CD8-positive, alpha-beta memory T cell (primary cell): ENCODE data around the gene DMWD. TPM values are rescaled to one million over a fixed set of nuclear protein-coding genes. Genes with fewer than 3 reads are reported as not detected.
A peak's percentile ranks its signal among the peaks of the same experiment; 100 is the strongest.

Source experiments
- CTCF ChIA-PET: fragments of 350-600 bp; sonication (Branson Sonifier 250); formaldehyde crosslinking; loops from one replicate; lab custom pipeline; 2021; ENCODE audit warnings: antibody characterized with exemption; lab: Charles Lee
- POLR2A ChIA-PET: fragments of 350-600 bp; sonication (Branson Sonifier 250); formaldehyde crosslinking; loops from one replicate; lab custom pipeline; 2021; ENCODE audit warnings: antibody characterized with exemption; lab: Charles Lee
- DNase-seq, 5 donors: peaks; one replicate each; pipeline versions ENCODE4 v3.0.0 to v3.0.0-alpha.2; 2020 to 2022; ENCODE audit warnings: mixed read lengths in 1 of 5
- H3K27ac ChIP-seq: one replicate; pipeline ENCODE4 v1.7.0; 2013; ENCODE audit warnings: low read depth, mild to moderate bottlenecking, low read length, moderate library complexity
- H3K27me3 ChIP-seq: 2 replicates; pipeline ENCODE4 v1.7.0; 2013; ENCODE audit warnings: low read length, mild to moderate bottlenecking; ENCODE audit not compliant: insufficient read depth, poor library complexity, severe bottlenecking
- H3K36me3 ChIP-seq: 2 replicates; pipeline ENCODE4 v1.7.0; 2013; ENCODE audit warnings: mild to moderate bottlenecking, low read length, moderate library complexity; ENCODE audit not compliant: insufficient read depth
- H3K4me1 ChIP-seq: 2 replicates; pipeline ENCODE4 v1.7.0; 2013; ENCODE audit warnings: mild to moderate bottlenecking, low read length, moderate library complexity; ENCODE audit not compliant: insufficient read depth
- H3K4me3 ChIP-seq: 2 replicates; pipeline ENCODE4 v1.7.0; 2013; ENCODE audit warnings: mild to moderate bottlenecking, low read length
- H3K9me3 ChIP-seq: 2 replicates; pipeline ENCODE4 v1.7.0; 2013; ENCODE audit warnings: mild to moderate bottlenecking, low read length
- H3K27ac Mint-ChIP-seq, 8 donors: one replicate each; pipeline ENCODE4 v1.8.0; 2020 to 2021; ENCODE audit warnings: mixed read lengths in 8 of 8, mild to moderate bottlenecking in 6 of 8, inconsistent platforms in 3 of 8, moderate library complexity in 3 of 8
- H3K27me3 Mint-ChIP-seq, 2 donors: one replicate each; pipeline ENCODE4 v1.8.0; 2020 to 2021; ENCODE audit warnings: mixed read lengths in 2 of 2, mild to moderate bottlenecking in 1 of 2, moderate library complexity in 1 of 2
- H3K36me3 Mint-ChIP-seq, 3 donors: one replicate each; pipeline ENCODE4 v1.8.0; 2020 to 2021; ENCODE audit warnings: mixed read lengths in 3 of 3, inconsistent platforms in 1 of 3, mild to moderate bottlenecking in 1 of 3
- H3K4me1 Mint-ChIP-seq, 3 donors: one replicate each; pipeline ENCODE4 v1.8.0; 2020 to 2021; ENCODE audit warnings: mixed read lengths in 3 of 3, inconsistent platforms in 1 of 3, mild to moderate bottlenecking in 1 of 3
- H3K4me3 Mint-ChIP-seq, 7 donors: one replicate each; pipeline ENCODE4 v1.8.0; 2020 to 2021; ENCODE audit warnings: mixed read lengths in 7 of 7, mild to moderate bottlenecking in 6 of 7, moderate library complexity in 4 of 7, inconsistent platforms in 2 of 7
- H3K9me3 Mint-ChIP-seq, 5 donors: one replicate each; pipeline ENCODE4 v1.8.0; 2020 to 2022; ENCODE audit warnings: mixed read lengths in 5 of 5, mild to moderate bottlenecking in 3 of 5, moderate library complexity in 2 of 5, inconsistent platforms in 1 of 5
- polyA plus RNA-seq: library from polyadenylated mRNA; unstranded; fragments of 300-500 nt; fragmentation: Illumina TruSeq; gene quantifications from one replicate; pipeline ENCODE4 v1.2.3, GENCODE V29; 2021
- total RNA-seq, 2 experiments: library from RNA; stranded (reverse); gene quantifications; one replicate each; pipeline ENCODE4 v1.2.3, GENCODE V29; 2021

The DMWD gene
- total and polyA plus RNA-seq, 3 experiments from 2014 or later = 25.6 to 62.9 (median 57.6) TPM

DNA sequence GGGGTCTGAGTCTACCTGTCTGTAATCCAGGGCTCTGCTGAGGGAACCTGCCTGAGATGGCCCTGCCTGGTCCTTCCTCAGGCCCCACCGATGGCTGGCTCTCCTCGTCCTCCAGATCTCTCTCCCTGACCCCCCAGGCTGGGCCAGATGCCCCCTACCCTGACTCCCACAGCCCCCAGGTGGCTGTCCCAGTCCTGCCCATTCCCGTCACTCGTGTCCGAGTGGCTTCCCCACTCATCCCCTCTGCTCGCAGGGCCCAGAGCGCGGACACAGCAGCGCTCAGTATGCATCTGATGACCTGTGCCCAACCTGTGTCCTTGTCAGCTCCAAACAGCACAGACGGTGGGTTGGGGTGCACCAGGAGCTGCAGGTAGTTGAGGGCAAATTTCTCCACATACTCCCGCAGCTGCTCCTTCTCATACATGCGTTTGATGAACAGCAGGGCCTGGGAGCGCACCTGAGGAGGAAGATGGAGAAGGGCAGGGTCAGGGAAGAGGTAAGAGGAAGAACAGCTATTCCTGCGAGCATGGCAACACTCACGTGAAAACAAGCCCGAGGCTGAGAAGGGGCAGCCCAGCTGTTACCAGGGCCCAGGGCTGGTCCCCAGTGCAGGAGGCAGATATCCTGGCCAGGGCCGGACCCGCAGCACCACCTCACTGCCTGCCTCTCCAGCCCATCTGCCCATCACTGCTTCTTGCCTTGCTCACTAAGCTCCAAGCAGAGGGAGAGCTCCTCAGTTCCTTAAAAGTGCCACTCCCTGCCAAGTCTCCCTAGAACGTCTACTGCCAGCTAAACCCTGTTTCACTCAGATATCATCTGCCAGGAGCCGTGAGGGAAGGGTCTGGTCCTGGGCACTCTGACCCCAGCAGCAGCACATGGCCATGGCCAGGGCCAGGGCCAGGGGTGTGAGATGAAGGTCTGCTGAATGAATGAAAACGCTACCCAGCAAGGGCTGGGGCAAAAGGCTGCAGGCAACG, 33.6 kb upstream of the DMWD start:
- CTCF ChIA-PET = no interaction called here
- Mint-ChIP-seq H3K27ac (no peak overlapping the region), H3K9me3 (no peaks in the 10 kb centered on the region), H3K36me3 (peaks cover 10 to 85% (median 22%) of the 10 kb centered on the region in 3 donors), H3K4me3 (no peak overlapping the region), H3K4me1 (peaks cover 0 to 2% (median 0%) of the 10 kb centered on the region in 3 donors), H3K27me3 (peaks cover 0 to 2% of the 10 kb centered on the region in 2 donors)
- Histone ChIP-seq H3K4me1 (no peaks in the 10 kb centered on the region), H3K9me3 (no peaks in the 10 kb centered on the region), H3K27ac (no peak overlapping the region), H3K27me3 (no peaks in the 10 kb centered on the region), H3K4me3 (no peak overlapping the region), H3K36me3 (peaks cover 28% of the 10 kb centered on the region)
- POLR2A ChIA-PET = no interaction called here
- no peak for DNase-seq

DNA sequence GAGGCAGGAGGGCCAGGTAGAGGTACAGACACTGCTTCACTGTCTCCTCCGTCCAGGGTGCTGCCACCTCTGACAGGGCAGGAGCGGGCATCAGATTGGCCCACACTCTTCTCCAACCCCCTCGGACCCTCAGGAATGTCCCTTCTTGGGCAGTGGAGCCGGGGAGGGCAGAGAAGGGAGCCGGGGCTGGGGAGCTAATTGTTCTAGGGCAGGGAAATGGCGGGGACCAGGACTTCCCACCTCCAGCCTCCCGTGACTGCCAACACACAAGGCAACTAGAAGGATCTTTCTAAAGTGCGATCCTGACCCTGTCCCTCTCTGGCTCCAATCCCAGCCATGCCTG, 32.6 kb upstream of the DMWD start:
- ChIA-PET CTCF (interaction anchor here (1.3 kb wide), 2 partner anchors 9 to 57 kb away, joined by 3 to 4 read pairs; no protein-coding TSS in a partner anchor), POLR2A (no interaction called here)
- Mint-ChIP-seq H3K4me1 (peaks cover 0 to 2% (median 0%) of the 10 kb centered on the region in 3 donors), H3K27ac (peak overlapping the region in 1 of 8 donors; percentile 47), H3K4me3 (no peak overlapping the region), H3K9me3 (no peaks in the 10 kb centered on the region), H3K27me3 (no peaks in the 10 kb centered on the region), H3K36me3 (peaks cover 9 to 82% (median 23%) of the 10 kb centered on the region in 3 donors)
- no peaks in the 10 kb centered on the region for H3K9me3 ChIP-seq
- peaks cover 24% of the 10 kb centered on the region for H3K36me3 ChIP-seq
- no peak for DNase-seq
- H3K27ac ChIP-seq = no peak overlapping the region
- H3K4me3 ChIP-seq = no peak overlapping the region
- H3K4me1 ChIP-seq = no peaks in the 10 kb centered on the region
- H3K27me3 ChIP-seq = no peaks in the 10 kb centered on the region

DNA sequence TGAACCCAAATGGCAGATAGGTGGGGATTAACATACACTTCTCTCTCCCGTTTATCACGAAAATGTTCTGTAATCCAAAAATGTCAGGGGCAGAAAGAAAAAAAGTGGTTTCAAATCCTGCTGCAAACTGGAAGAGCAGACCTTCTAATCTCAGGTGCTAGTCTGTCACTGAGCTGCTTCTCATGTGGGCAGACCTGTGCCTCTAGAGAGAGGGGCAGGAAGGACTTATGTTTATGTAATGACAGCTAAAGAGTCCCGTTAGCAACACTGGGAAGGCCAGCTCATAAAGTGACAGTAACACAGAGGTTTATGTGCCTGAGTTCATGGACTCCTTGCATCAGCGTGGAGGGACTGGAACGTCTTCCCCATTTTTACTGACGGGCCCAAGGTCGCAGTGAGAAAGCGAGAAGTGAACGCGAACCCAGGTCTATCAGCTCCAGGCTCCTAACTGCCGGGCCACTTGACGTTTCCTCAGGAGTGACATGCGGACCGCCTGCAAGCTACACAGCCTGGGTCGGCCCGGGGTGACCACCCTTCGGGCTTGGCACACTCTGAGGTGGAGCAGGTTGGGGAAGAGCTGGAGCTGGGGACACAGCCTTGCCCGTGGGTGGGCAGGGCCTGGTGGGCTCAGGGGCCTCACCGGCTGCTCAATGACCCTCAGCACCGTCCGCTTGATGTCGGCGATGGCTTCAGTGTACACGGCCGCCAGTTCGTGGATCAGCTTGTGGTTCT, 32.1 kb upstream of the DMWD start:
- Mint-ChIP-seq H3K27ac (peak overlapping the region in 2 of 8 donors; percentile 28 to 62), H3K4me3 (no peak overlapping the region), H3K9me3 (no peaks in the 10 kb centered on the region), H3K4me1 (peaks cover 0 to 2% (median 0%) of the 10 kb centered on the region in 3 donors), H3K27me3 (no peaks in the 10 kb centered on the region), H3K36me3 (peaks cover 7 to 81% (median 23%) of the 10 kb centered on the region in 3 donors)
- Histone ChIP-seq H3K4me3 (no peak overlapping the region), H3K27me3 (no peaks in the 10 kb centered on the region), H3K36me3 (peaks cover 19% of the 10 kb centered on the region), H3K27ac (no peak overlapping the region), H3K9me3 (no peaks in the 10 kb centered on the region), H3K4me1 (no peaks in the 10 kb centered on the region)
- CTCF ChIA-PET = interaction anchor here (1.3 to 1.4 kb wide), 3 partner anchors 10 to 58 kb away, joined by 3 to 5 read pairs (median 4); no protein-coding TSS in a partner anchor
- DNase-seq = no peak
- POLR2A ChIA-PET = no interaction called here

DNA sequence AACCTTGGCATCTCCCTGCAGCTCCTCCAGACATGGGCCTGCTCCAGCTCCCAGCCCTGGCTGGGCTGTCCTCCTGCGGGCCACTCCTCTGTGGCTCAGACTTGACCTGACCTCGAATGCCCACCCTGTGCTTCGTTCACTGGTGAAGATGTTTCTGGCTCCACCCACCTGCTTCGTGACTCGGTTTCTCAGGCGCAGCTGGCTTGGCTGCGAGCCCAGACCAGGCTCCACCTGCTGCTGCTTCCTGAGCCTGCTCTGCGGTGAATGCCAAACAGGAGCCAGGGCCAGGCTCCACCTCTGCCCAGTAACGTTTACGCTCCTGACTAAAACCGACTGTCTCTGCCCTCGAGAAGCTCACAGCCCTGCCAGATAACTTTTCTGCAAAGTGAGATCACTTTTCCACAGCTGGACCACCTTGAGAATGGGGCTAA, 31.4 kb upstream of the DMWD start:
- no peaks in the 10 kb centered on the region for H3K4me1 ChIP-seq
- Mint-ChIP-seq H3K9me3 (no peaks in the 10 kb centered on the region), H3K36me3 (peaks cover 7 to 78% (median 17%) of the 10 kb centered on the region in 3 donors), H3K27ac (peak overlapping the region in 2 of 8 donors; percentile 28 to 62), H3K27me3 (no peaks in the 10 kb centered on the region), H3K4me3 (no peak overlapping the region), H3K4me1 (no peaks in the 10 kb centered on the region)
- ChIA-PET CTCF (interaction anchor here (1.3 to 1.4 kb wide), 3 partner anchors 10 to 59 kb away, joined by 3 to 5 read pairs (median 4); no protein-coding TSS in a partner anchor), POLR2A (no interaction called here)
- H3K36me3 ChIP-seq = peaks cover 15% of the 10 kb centered on the region
- no peak overlapping the region for H3K4me3 ChIP-seq
- H3K27ac ChIP-seq = no peak overlapping the region
- no peaks in the 10 kb centered on the region for H3K9me3 ChIP-seq
- no peak for DNase-seq
- H3K27me3 ChIP-seq = no peaks in the 10 kb centered on the region

DNA sequence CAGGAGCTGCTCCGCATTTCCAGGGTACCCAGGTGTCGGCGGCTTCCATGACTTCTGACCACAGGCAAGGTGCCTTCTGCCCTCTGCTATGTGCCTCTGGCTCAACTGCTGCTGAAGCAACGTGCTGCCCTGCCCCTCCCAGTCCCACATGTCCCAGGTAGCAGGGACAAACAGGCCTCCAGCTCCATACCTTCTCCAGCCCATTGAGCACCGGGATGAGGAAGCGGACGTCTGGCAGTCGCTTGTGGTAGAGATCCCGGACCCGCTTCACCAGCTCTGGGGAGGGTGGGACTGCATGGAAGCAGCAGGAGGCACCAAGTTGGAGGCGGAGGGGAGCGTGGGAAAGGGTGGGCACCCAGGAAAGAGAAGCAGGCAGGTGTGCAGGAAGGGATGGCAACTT, 30.5 kb upstream of the DMWD start:
- POLR2A ChIA-PET = no interaction called here
- H3K4me3 ChIP-seq = no peak overlapping the region
- no peak overlapping the region for H3K27ac Mint-ChIP-seq
- H3K9me3 Mint-ChIP-seq = no peaks in the 10 kb centered on the region
- no peak overlapping the region for H3K4me3 Mint-ChIP-seq
- no peaks in the 10 kb centered on the region for H3K9me3 ChIP-seq
- H3K36me3 Mint-ChIP-seq = peaks cover 3 to 70% (median 10%) of the 10 kb centered on the region in 3 donors
- peaks cover 10% of the 10 kb centered on the region for H3K36me3 ChIP-seq
- no peaks in the 10 kb centered on the region for H3K27me3 Mint-ChIP-seq
- CTCF ChIA-PET = no interaction called here
- no peak overlapping the region for H3K27ac ChIP-seq
- no peaks in the 10 kb centered on the region for H3K4me1 ChIP-seq
- H3K4me1 Mint-ChIP-seq = no peaks in the 10 kb centered on the region
- H3K27me3 ChIP-seq = no peaks in the 10 kb centered on the region
- DNase-seq = no peak

DNA sequence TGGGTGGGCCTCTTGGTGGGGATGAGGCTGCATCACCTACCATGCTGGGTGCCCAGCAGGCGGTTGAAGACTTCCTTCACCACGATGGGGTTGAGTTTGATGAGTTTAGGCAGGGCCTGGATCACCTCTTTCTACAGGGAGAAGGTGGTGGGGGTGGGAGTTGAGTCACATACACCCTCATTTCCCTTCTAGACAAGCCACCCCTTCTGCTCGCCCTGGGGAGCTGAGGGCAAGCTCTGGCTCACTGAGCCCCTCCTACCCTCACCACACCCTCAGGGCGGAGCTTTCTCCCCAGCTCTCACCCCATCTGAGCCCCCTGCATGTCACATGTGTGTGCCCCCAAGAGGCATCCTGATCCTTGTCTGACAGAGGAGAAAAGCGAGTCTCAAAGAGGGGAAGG, 30.1 kb upstream of the DMWD start:
- Histone ChIP-seq H3K4me1 (no peaks in the 10 kb centered on the region), H3K27ac (no peak overlapping the region), H3K36me3 (peaks cover 5% of the 10 kb centered on the region), H3K4me3 (no peak overlapping the region), H3K27me3 (no peaks in the 10 kb centered on the region), H3K9me3 (no peaks in the 10 kb centered on the region)
- no peak for DNase-seq
- no peaks in the 10 kb centered on the region for H3K4me1 Mint-ChIP-seq
- H3K27me3 Mint-ChIP-seq = no peaks in the 10 kb centered on the region
- H3K9me3 Mint-ChIP-seq = no peaks in the 10 kb centered on the region
- peak overlapping the region in 1 of 8 donors; percentile 79 for H3K27ac Mint-ChIP-seq
- ChIA-PET CTCF (interaction anchor here (0.7 kb wide), 2 partner anchors 61 to 81 kb away, joined by 3 read pairs; no protein-coding TSS in a partner anchor), POLR2A (no interaction called here)
- peaks cover 3 to 66% (median 7%) of the 10 kb centered on the region in 3 donors for H3K36me3 Mint-ChIP-seq
- H3K4me3 Mint-ChIP-seq = no peak overlapping the region

DNA sequence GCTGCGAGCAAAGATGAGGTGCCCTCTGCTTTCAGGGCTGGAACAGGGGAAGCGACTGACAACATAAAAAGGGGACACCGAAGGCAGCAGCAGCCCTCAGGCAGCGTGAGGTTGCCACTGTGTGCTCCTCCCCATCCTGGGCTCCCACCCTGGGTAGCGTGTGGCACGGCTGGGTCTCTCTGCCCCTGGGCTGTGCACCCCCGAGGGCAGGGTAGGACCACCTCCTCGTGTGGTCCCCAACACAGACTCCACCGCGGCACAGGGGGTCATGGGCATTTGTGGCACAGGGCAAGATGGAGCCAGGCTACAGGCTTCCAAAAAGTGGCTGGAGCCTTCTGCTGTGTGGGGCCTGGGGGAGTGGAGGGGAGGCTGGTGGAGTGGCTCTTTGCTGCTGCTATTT, 28.9 kb upstream of the DMWD start:
- Mint-ChIP-seq H3K4me3 (no peak overlapping the region), H3K4me1 (peaks cover 3 to 5% (median 3%) of the 10 kb centered on the region in 3 donors), H3K36me3 (peaks cover 3 to 57% (median 7%) of the 10 kb centered on the region in 3 donors), H3K27ac (no peak overlapping the region), H3K9me3 (no peaks in the 10 kb centered on the region), H3K27me3 (no peaks in the 10 kb centered on the region)
- Histone ChIP-seq H3K27ac (no peak overlapping the region), H3K36me3 (peaks cover 5% of the 10 kb centered on the region), H3K27me3 (no peaks in the 10 kb centered on the region), H3K4me1 (peaks cover 4% of the 10 kb centered on the region), H3K9me3 (no peaks in the 10 kb centered on the region), H3K4me3 (no peak overlapping the region)
- no peak for DNase-seq
- CTCF ChIA-PET = no interaction called here
- POLR2A ChIA-PET = no interaction called here
